GM21447 (cell line): ENCODE measurements around the gene ZMYM4.

Experiments used
- ATAC-seq: cut with Tn5 transposase; IDR thresholded peaks from one replicate; pipeline ENCODE4 v1.9.1; 2021; ENCODE audit not compliant: unreplicated experiment

ZMYM4 gene

GRCh38 chr1:35274197-35274596 lies 5.7 kb downstream of the ZMYM4 start:
- ATAC-seq, result no peak

GRCh38 chr1:35278886-35279554 lies 10.5 kb downstream of the ZMYM4 start:
- ATAC-seq, result no peak

- ATAC-seq, result no peak
These were observed 11.0 kb downstream of the ZMYM4 start for GRCh38 chr1:35279555-35279904.

GRCh38 chr1:35280006-35280405 lies 11.5 kb downstream of the ZMYM4 start:
- no peak for ATAC-seq

- ATAC-seq, result no peak
These were observed 13.1 kb downstream of the ZMYM4 start for GRCh38 chr1:35281565-35281964.

- no peak for ATAC-seq
These were observed 13.7 kb downstream of the ZMYM4 start for GRCh38 chr1:35282172-35282571.

GRCh38 chr1:35284852-35285251 lies 16.3 kb downstream of the ZMYM4 start:
- no peak for ATAC-seq

GRCh38 chr1:35285771-35286606 lies 17.5 kb downstream of the ZMYM4 start:
- no peak for ATAC-seq

GRCh38 chr1:35287807-35288640 lies 19.5 kb downstream of the ZMYM4 start:
- no peak for ATAC-seq

- no peak for ATAC-seq
These were observed 20.3 kb downstream of the ZMYM4 start for GRCh38 chr1:35288761-35289160.

- no peak for ATAC-seq
These were observed 21.9 kb downstream of the ZMYM4 start for GRCh38 chr1:35290452-35290851.

GRCh38 chr1:35294809-35295208 lies 26.3 kb downstream of the ZMYM4 start:
- no peak for ATAC-seq

GRCh38 chr1:35297886-35298285 lies 29.4 kb downstream of the ZMYM4 start:
- no peak for ATAC-seq

GRCh38 chr1:35298464-35298863 lies 30.0 kb downstream of the ZMYM4 start:
- ATAC-seq, result peak; percentile 67

- ATAC-seq, result no peak
These were observed 31.9 kb downstream of the ZMYM4 start for GRCh38 chr1:35300376-35300775.

- no peak for ATAC-seq
These were observed 33.3 kb downstream of the ZMYM4 start for GRCh38 chr1:35301674-35302392.

GRCh38 chr1:35305383-35305782 lies 36.9 kb downstream of the ZMYM4 start:
- ATAC-seq, result no peak

- ATAC-seq, result no peak
These were observed 47.1 kb downstream of the ZMYM4 start for GRCh38 chr1:35315649-35316048.

- no peak for ATAC-seq
These were observed 47.8 kb downstream of the ZMYM4 start for GRCh38 chr1:35316264-35316663.

- no peak for ATAC-seq
These were observed 51.6 kb downstream of the ZMYM4 start for GRCh38 chr1:35319988-35320713.
